HCT116 (cell line): ENCODE results near the gene KCNAB3. TPM values are rescaled to one million over a fixed set of nuclear protein-coding genes. Genes with fewer than 3 reads are reported as not detected.

Source experiments
- ATAC-seq: fragments of 200-7000 bp; cut with Tn5 transposase; 2 replicates; pipeline ENCODE4 v1.9.1; 2020; ENCODE audit warnings: mild to moderate bottlenecking, moderate library complexity
- BruUV-seq: library from RNA; stranded (reverse); fragments of 400-500 nt; replicated peaks from 2 replicates; lab custom pipeline; 2021; lab: Mats Ljungman, UMichigan
- CTCF ChIA-PET: fragments of 300-600 bp; sonication (Branson Sonifier 250); formaldehyde crosslinking; loops from one replicate; lab custom pipeline; 2021; ENCODE audit warnings: antibody characterized with exemption; lab: Charles Lee
- POLR2A ChIA-PET: fragments of 300-600, 350-600 bp; sonication (Branson Sonifier 250); formaldehyde crosslinking; loops from one replicate; lab custom pipeline; 2021; ENCODE audit warnings: antibody characterized with exemption; lab: Charles Lee
- RAD21 ChIA-PET, 2 experiments: fragments of 300-600 bp; sonication (Branson Sonifier 250); formaldehyde crosslinking; loops; one replicate each; lab custom pipeline; 2023; ENCODE audit warnings: low total read pairs in 2 of 2; ENCODE audit not compliant: uncharacterized antibody in 2 of 2, unreplicated experiment in 2 of 2, low non-redundant PET in 1 of 2; lab: Charles Lee
- DNase-seq: peaks from one replicate; pipeline ENCODE4 v3.0.0-alpha.2; 2010; ENCODE audit warnings: low read depth, low spot score
- H2AFZ ChIP-seq: fragments of 200-600 bp; shearing (Covaris generic), sonication (generic); 2 replicates; pipeline ENCODE4 v1.6.1; 2017; ENCODE audit warnings: low read depth, mixed run types, mixed read lengths, antibody characterized with exemption, low read length; ENCODE audit not compliant: poor library complexity, severe bottlenecking
- H3K27ac ChIP-seq: 2 replicates; pipeline ENCODE4 v1.5.1; 2012; ENCODE audit warnings: low read depth, low read length
- H3K27me3 ChIP-seq: fragments of 200-600 bp; sonication (generic); 2 replicates; pipeline ENCODE4 v1.6.1; 2016; ENCODE audit warnings: mixed run types, low read length, mixed read lengths; ENCODE audit not compliant: insufficient read depth
- H3K36me3 ChIP-seq, 2 experiments: fragments of 200-500 bp in 1 of 2; fragments of 200-600 bp in 1 of 2; sonication (Bioruptor generic) in 1 of 2; sonication (generic) in 1 of 2; 2 replicates each; pipeline versions ENCODE4 v1.5.1 to v1.6.1; 2014 to 2016; ENCODE audit warnings: low read length in 2 of 2, inconsistent platforms in 1 of 2, mixed read lengths in 1 of 2, mixed run types in 1 of 2; ENCODE audit not compliant: insufficient read depth in 2 of 2, control insufficient read depth in 1 of 2
- H3K4me1 ChIP-seq, 2 experiments: fragments of 200-600 bp in 1 of 2; sonication (generic) in 1 of 2; 2 replicates each; pipeline versions ENCODE4 v1.5.1 to v1.6.1; 2012 to 2017; ENCODE audit warnings: low read length in 2 of 2, inconsistent platforms in 1 of 2, mild to moderate bottlenecking in 1 of 2, mixed read lengths in 1 of 2, mixed run types in 1 of 2, moderate library complexity in 1 of 2; ENCODE audit not compliant: insufficient read depth in 2 of 2, control insufficient read depth in 1 of 2
- H3K4me2 ChIP-seq: fragments of 200-600 bp; sonication (generic); 2 replicates; pipeline ENCODE4 v1.6.1; 2017; ENCODE audit warnings: mixed run types, low read length, mixed read lengths
- H3K4me3 ChIP-seq, 2 experiments: fragments of 200-600 bp in 1 of 2; sonication (generic) in 1 of 2; replicated peaks in 1 of 2; 2 replicates each; pipeline ENCODE4 v1.5.1; 2011 to 2016; ENCODE audit warnings: low read length in 2 of 2, control low read depth in 1 of 2, low read depth in 1 of 2, mild to moderate bottlenecking in 1 of 2, mixed read lengths in 1 of 2, mixed run types in 1 of 2
- H3K79me2 ChIP-seq: fragments of 200-600 bp; sonication (generic); 2 replicates; pipeline ENCODE4 v1.6.1; 2017; ENCODE audit warnings: mild to moderate bottlenecking, mixed run types, low read length, moderate library complexity, mixed read lengths; ENCODE audit not compliant: insufficient read depth
- H3K9ac ChIP-seq: fragments of 200-600 bp; sonication (generic); 2 replicates; pipeline ENCODE4 v1.6.1; 2016; ENCODE audit warnings: low read length, mixed read lengths
- H3K9me2 ChIP-seq: fragments of 200-600 bp; sonication (generic), shearing (Covaris generic); 2 replicates; pipeline ENCODE4 v1.6.1; 2017; ENCODE audit warnings: mixed run types, mild to moderate bottlenecking, moderate library complexity; ENCODE audit not compliant: insufficient read depth
- H3K9me3 ChIP-seq, 2 experiments: fragments of 200-500 bp in 1 of 2; fragments of 200-600 bp in 1 of 2; sonication (Bioruptor generic) in 1 of 2; sonication (generic) in 1 of 2; 2 replicates each; pipeline ENCODE4 v1.6.1; 2014 to 2017; ENCODE audit warnings: low read length in 2 of 2, mixed read lengths in 2 of 2, inconsistent platforms in 1 of 2, low read depth in 1 of 2, mild to moderate bottlenecking in 1 of 2, mixed run types in 1 of 2, moderate library complexity in 1 of 2; ENCODE audit not compliant: control insufficient read depth in 1 of 2, insufficient read depth in 1 of 2
- H4K20me1 ChIP-seq: fragments of 200-600 bp; sonication (generic), shearing (Covaris generic); 2 replicates; pipeline ENCODE4 v1.6.1; 2017; ENCODE audit warnings: mixed run types, mild to moderate bottlenecking, moderate library complexity; ENCODE audit not compliant: insufficient read depth
- CBX3 ChIP-seq: IDR thresholded peaks from 2 replicates; pipeline ENCODE4 v1.6.1; 2012; ENCODE audit warnings: low read depth
- EZH2phosphoT487 ChIP-seq: fragments of 200-600 bp; IDR thresholded peaks from 2 replicates; pipeline ENCODE4 v1.6.1; 2018; ENCODE audit warnings: antibody characterized with exemption, borderline replicate concordance
- JUND ChIP-seq: IDR thresholded peaks from 2 replicates; pipeline ENCODE4 v1.6.1; 2012
- MAX ChIP-seq: IDR thresholded peaks from 2 replicates; pipeline ENCODE4 v1.6.1; 2012
- SIN3A ChIP-seq: IDR thresholded peaks from 2 replicates; pipeline ENCODE4 v1.6.1; 2012; ENCODE audit warnings: low read depth
- ZFX ChIP-seq: fragments of 450-650 bp; IDR thresholded peaks from 2 replicates; pipeline ENCODE4 v1.6.1; 2017
- intact Hi-C: fragments of 100-400 bp; cut with micrococcal nuclease; formaldehyde crosslinking; loops from 2 replicates; pipeline ENCODE4 v1.10.0; 2022
- total RNA-seq: library from RNA; stranded (reverse); gene quantifications from one replicate; pipeline ENCODE4 v1.2.1, GENCODE V29; 2021; ENCODE audit not compliant: unreplicated experiment

The KCNAB3 gene
- total RNA-seq, 1 experiment from 2014 or later, result 7.1 TPM

- H3K4me2 ChIP-seq, result no peak overlapping the region
- POLR2A ChIA-PET, result interaction anchor here (0.7 kb wide), 1 partner anchor 49 kb away, joined by 4 read pairs; no protein-coding TSS in a partner anchor
- H3K9ac ChIP-seq, result no peak overlapping the region
- H3K27me3 ChIP-seq, result no peaks in the 10 kb centered on the region
- BruUV-seq, result no TSS peak
- H2AFZ ChIP-seq, result no peak overlapping the region
- ATAC-seq (no peak), DNase-seq (no peak)
- no peak overlapping the region for H3K27ac ChIP-seq
- no peak for TF ChIP-seq EZH2phosphoT487
- TF ChIP-seq MAX, result no peak
- no peak for TF ChIP-seq ZFX
- no peak for TF ChIP-seq CBX3
- TF ChIP-seq JUND, result no peak
- no peak for TF ChIP-seq SIN3A
- no peaks in the 10 kb centered on the region for H3K79me2 ChIP-seq
- RAD21 ChIA-PET, result no interaction called here
- H3K4me3 ChIP-seq, result no peak overlapping the region
- no peaks in the 10 kb centered on the region for H3K4me1 ChIP-seq
- no peaks in the 10 kb centered on the region for H3K9me2 ChIP-seq
- H3K9me3 ChIP-seq, result peaks cover under 1 to 3% of the 10 kb centered on the region in 2 experiments; a peak in 1 of 4 replicates
- CTCF ChIA-PET, result interaction anchor here (0.7 kb wide), 1 partner anchor 112 kb away, joined by 4 read pairs; no protein-coding TSS in a partner anchor
- H4K20me1 ChIP-seq, result no peaks in the 10 kb centered on the region
- intact Hi-C loops, result no loop called here
- no peaks in the 10 kb centered on the region for H3K36me3 ChIP-seq
Observed at GRCh38 chr17:7969433-7969832, 39.8 kb upstream of the KCNAB3 start.

GRCh38 chr17:7967751-7968150, 38.1 kb upstream of the KCNAB3 start:
- CTCF ChIA-PET, result no interaction called here
- Histone ChIP-seq H3K27ac (no peak overlapping the region), H3K4me3 (no peak overlapping the region), H2AFZ (no peak overlapping the region), H3K27me3 (no peaks in the 10 kb centered on the region), H3K4me2 (no peak overlapping the region), H4K20me1 (no peaks in the 10 kb centered on the region), H3K36me3 (no peaks in the 10 kb centered on the region), H3K4me1 (no peaks in the 10 kb centered on the region), H3K9me3 (no peaks in the 10 kb centered on the region), H3K79me2 (no peaks in the 10 kb centered on the region), H3K9ac (no peak overlapping the region), H3K9me2 (no peaks in the 10 kb centered on the region)
- POLR2A ChIA-PET, result no interaction called here
- no peak for TF ChIP-seq EZH2phosphoT487
- TF ChIP-seq JUND, result no peak
- TF ChIP-seq SIN3A, result no peak
- intact Hi-C loops, result no loop called here
- ATAC-seq, result no peak
- no peak for DNase-seq
- BruUV-seq, result no TSS peak
- RAD21 ChIA-PET, result no interaction called here
